Melanocyte of skin (primary cell): ENCODE results near the gene KCNJ12. TPM values are rescaled to one million over a fixed set of nuclear protein-coding genes. Genes with fewer than 3 reads are reported as not detected.

Source experiments
- total RNA-seq, 2 donors: library from RNA; depleted of rRNA; stranded (reverse); fragments of >200 nt; gene quantifications; 2 replicates each; pipeline ENCODE4 v1.2.3, GENCODE V29; 2012

KCNJ12 gene
- under 1 TPM; 0.34 to 1.00 TPM for total RNA-seq

GRCh38 chr17:21376081-21376758 lies at the start of gene KCNJ12:
Gene KCNJ12 (plus strand): TSS chr17:21376357. CDS start chr17:21415343, 38,986 bp downstream.

Other genes with a start within 250 kb of the KCNJ12 start
- gene DHRS7B, start 249.4 kb upstream of the KCNJ12 start, total RNA-seq = 10 to 100 TPM; 26.0 to 27.2 TPM
- 10 to 100 TPM; 15.8 to 28.3 TPM for gene TMEM11, start 162.2 kb upstream of the KCNJ12 start, total RNA-seq
- gene NATD1, start 122.9 kb upstream of the KCNJ12 start, total RNA-seq = 1 to 10 TPM; 2.0 to 3.4 TPM
- gene MAP2K3, start 91.6 kb upstream of the KCNJ12 start, total RNA-seq = 10 to 100 TPM; 20.0 to 31.6 TPM